ENCODE data around the gene STMP1. TPM values are rescaled to one million over a fixed set of nuclear protein-coding genes. Genes with fewer than 3 reads are reported as not detected.
"Not testable (repeated sequence)": the region's sequence is repeated elsewhere in the genome, so short reads cannot be mapped to it uniquely, and the experiment has no call there.

STMP1 gene
- polyA plus RNA-seq, 3 donors = 68.3 to 99.3 (median 69.4) TPM

DNA sequence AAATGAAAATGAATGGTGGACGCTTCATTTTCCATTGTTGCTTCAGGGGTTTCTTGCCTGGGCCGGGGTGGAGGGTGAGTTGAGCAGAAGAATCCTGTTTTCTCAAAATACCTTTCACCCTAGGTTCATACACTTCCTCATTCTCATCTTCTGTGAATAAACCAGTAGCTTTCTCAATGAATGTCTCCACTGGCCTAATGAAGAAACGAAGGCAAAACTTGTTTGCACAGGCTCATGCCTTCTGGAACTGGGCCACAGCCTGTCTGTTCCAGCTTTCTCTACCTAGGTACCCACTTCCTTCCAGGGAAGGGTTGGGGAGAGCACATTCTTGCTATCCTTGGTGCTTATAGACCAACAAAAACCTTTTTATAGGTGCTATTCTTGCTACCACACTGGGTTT lies 21.3 kb downstream of the STMP1 start:
- no peak for DNase-seq (ENCODE audit: extremely low read depth in 1 of 11, low read depth in 9 of 11, low spot score in 4 of 11)

DNA sequence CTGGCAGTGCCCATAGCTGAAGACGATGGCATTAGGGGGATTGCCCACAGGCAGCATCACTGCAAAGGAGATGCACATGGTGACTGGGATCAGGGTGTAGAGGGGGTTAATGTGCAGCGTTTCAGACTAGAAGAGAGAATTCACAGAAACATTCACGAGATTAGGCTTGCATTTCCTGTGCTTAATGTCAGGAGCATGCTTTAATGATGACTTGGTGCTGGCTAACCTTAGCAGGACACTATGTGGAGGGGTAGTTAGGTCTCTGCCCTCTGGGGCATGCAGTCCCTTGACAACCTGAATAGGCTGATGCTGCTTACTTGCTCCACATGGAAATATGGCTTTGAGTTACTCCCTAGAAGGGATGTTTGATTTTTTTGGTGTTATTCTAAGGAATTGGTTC lies 21.8 kb downstream of the STMP1 start:
- no peak for DNase-seq (ENCODE audit: extremely low read depth in 1 of 11, low read depth in 9 of 11, low spot score in 4 of 11)

DNA sequence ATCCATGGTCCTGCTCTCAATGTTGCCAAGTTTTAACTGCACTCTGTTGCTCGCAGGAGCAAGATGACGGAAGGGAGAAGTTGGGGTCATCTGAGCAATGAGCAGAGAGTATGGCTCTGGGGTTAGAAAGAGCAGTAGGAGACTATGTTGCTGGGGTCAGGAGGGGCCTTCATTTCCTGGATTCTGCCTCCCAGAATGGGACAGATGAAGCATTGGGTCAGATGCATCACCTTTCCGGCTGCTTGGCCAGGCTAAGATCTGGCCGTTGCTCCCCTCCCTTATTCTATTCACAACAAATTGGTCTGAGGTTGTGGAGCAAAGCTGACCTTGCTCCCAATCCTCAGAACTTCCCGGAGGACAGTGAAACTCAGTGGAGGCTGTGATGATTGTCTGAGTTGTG lies 22.4 kb downstream of the STMP1 start:
- no peak for DNase-seq (ENCODE audit: extremely low read depth in 1 of 11, low read depth in 9 of 11, low spot score in 4 of 11)

DNA sequence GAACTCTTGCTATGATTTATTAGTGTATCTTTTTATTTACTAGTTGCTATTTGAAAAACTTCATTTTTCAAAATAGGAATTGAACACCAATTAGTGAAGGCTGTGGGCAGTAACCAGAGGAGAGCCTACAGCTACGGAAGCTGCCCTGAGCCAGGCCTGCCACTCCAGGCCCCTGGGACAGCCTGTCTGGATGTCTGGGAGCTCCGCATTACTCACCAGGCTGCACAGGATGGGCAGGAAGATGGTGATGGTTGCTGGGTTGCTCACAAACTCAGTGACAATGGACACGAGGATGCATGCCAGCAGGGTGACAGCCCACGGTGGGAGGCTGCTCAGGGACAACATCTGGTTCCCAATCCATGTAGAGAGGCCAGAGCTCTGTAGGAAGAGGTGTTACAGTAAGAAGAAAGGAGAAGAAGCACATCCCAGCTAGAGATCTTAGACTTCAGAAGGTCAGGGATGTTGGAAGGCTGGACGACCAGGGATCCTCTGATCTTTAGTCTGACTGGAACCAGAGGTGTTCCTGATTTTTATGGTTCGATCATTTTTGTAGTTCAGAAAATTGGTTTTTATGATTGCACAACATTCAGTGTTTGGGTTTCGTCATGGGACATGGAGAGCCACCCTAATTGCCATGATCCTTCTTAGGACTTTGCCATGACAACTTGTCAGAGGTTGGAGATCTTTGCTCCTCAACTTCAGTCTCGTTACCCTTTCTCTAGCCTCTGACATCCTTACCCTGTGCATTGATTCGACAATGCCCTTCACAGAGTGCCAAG lies 23.2 kb downstream of the STMP1 start:
- no peak for DNase-seq (ENCODE audit: extremely low read depth in 1 of 11, low read depth in 9 of 11, low spot score in 4 of 11)

DNA sequence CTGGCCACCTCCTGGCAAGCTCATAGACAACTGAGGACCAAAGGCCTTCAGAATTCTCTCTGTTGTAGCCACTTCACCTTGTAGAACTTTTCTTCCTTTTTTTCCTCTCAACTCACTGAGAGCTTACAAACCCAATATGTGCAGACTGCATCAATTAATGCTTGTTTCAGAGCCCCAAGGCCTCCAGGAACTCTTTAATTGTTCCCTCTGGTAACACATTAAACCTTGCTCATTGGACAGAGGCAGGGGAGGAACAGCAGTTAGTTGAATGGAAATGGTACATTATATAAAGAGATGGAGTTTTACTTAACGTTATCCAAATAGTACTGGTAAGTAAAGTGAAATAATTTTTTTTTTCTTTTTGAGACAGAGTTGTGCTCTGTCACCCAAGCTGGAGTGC lies 25.2 kb downstream of the STMP1 start:
- DNase-seq (ENCODE audit: extremely low read depth in 1 of 11, low read depth in 9 of 11, low spot score in 4 of 11) = no peak

DNA sequence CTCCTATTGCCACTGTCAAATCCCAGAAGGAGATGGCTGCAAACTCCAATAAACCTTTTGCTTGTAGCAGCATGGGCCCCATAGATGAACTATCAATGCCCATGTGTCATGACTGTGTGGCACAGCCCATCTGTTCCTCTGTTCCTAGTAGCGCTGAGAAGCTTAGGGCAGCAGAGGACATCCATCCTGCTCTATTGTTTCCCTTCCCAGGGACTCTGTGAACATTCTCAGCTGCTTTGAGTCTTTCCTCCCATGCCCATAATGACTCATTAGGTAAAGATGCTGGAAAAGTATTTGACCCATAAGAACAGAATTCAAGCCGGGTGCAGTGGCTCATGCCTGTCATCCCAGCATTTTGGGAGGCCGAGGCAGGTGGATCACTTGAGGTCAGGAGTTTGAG lies 28.3 kb downstream of the STMP1 start:
- DNase-seq (ENCODE audit: extremely low read depth in 1 of 11, low read depth in 9 of 11, low spot score in 4 of 11) = no peak

DNA sequence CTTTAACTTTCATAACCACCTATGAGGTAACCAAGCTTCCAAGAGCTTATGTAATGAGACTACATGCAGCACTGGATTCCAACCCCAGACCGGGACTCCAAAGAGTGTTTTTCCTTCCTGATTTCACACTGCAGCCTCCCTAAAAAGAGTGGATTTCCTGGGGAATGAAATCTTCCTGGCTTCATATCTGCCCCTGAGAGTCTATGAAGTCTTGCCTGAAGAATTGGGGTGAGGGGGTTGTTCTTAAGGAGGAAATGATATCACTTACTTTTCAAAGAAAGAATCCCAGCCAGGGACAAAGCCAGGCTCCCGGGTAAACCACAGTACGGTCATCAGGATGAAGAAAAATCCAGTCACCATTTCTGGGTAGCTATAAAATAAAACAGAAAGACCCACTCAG lies 29.7 kb downstream of the STMP1 start:
- no peak for DNase-seq (ENCODE audit: extremely low read depth in 1 of 11, low read depth in 9 of 11, low spot score in 4 of 11)

DNA sequence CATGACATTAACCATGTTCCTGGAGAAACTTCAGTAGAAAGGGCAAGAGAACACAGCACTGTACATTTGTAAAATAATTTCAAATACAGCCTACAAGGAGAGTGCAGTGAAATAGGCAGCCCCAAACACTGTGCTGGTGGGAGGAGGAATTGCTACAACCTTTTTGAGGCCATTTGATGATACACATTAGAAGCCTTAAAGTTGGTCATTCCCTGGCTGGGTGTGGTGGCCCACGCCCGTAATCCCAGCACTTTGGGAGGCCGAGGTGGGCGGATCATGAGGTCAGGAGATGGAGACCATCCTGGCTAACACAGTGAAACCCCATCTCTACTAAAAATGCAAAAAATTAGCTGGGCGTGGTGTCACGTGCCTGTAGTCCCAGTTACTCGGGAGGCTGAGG lies 30.3 kb downstream of the STMP1 start:
- DNase-seq (ENCODE audit: extremely low read depth in 1 of 11, low read depth in 9 of 11, low spot score in 4 of 11) = not testable (repeated sequence)

DNA sequence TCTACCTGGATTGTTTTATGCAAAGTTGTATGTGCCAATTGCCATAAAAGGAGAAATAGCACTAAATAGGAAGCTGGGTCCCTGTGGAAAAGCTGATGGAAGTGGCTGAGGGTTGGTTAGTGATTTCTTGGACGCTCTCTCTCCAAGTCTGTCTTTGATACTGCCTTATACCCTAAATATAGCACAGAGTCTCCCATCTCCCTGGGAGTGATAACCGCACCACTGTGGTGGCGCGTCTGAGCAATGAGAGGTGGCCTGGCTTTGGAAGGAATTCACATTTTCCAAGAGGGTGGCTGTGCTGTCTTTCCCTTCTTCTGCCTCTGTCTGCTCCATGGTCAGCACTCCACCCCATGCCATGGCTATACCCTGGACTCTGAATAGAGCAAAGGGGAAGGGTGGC lies 31.2 kb downstream of the STMP1 start:
- no peak for DNase-seq (ENCODE audit: extremely low read depth in 1 of 11, low read depth in 9 of 11, low spot score in 4 of 11)

DNA sequence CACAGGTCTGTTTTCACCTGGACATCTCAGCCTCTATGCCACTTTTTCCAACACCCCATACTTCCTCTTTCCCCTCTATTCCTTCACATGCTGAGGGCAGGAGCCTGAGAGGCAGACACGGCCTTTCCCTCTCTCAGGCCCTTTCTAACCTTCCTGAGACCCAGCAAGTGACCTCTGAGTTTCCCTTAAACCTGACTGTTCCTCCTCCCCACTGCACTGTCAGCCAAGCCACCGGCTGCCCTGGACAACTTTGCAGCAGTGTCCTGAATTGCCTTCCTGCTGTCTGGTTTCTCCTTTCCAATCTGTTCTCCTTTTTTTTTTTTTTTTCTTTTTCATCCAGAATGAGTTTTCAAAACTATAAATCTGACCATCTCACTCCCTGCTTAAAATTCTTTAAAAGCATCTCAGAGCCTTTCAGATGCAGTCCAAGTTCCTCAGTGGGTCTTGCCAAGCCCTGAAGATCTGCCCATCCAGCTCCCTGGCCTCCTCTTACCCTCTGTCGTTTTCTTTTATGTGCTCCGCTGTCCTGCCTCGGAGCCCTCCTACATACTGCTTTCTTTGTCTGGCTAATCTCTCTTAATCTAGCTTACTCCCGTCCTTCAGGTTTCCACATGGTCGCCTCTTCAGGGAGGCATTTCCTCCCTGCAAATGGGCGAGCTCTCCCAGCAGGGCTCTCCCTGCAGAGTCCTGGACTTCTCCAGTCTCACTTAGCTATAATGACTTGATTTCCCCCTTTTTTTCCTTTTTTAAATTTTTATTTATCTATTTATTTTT lies 35.1 kb downstream of the STMP1 start:
- DNase-seq (ENCODE audit: extremely low read depth in 1 of 11, low read depth in 9 of 11, low spot score in 4 of 11) = no peak

DNA sequence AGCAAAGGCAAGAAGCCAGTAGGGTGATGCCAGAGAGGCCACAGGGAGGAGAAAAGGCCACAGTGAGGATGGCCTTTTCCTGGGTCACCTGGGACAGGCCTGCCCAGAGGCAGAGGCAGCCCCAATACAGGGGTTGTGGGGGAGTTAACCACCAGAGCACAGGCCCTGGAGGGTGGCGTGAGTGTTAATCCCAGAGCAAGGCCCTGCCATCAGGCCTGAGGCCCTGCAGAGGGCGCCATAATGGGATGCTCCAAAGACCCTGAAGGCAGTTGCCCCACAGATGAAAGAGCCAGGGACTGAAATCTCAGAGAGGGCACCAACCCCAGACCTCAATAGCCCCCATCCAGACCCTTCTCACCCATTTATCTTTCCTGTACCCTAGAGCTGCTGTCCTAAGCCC lies 41.8 kb downstream of the STMP1 start:
- DNase-seq (ENCODE audit: extremely low read depth in 1 of 11, low read depth in 9 of 11, low spot score in 4 of 11) = no peak

DNA sequence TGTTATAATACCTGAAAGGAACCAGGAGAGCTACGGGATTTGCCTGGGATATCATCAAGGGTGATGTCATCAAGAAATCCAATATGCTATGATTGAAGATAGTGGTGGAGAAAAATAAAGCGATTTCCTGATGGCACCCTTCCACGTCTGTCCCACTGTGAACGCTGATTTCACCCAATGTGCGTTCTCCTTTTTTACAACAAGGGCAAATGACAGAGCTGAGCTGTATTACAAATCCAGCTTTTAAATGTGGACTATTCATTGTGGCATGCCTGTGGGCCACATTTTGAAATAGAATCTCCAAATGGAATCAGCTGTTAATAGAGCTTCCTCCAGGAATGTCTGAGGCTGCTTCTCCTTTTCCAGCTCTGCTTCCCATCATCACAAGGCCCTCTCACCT lies 42.4 kb downstream of the STMP1 start:
- no peak for DNase-seq (ENCODE audit: extremely low read depth in 1 of 11, low read depth in 9 of 11, low spot score in 4 of 11)

DNA sequence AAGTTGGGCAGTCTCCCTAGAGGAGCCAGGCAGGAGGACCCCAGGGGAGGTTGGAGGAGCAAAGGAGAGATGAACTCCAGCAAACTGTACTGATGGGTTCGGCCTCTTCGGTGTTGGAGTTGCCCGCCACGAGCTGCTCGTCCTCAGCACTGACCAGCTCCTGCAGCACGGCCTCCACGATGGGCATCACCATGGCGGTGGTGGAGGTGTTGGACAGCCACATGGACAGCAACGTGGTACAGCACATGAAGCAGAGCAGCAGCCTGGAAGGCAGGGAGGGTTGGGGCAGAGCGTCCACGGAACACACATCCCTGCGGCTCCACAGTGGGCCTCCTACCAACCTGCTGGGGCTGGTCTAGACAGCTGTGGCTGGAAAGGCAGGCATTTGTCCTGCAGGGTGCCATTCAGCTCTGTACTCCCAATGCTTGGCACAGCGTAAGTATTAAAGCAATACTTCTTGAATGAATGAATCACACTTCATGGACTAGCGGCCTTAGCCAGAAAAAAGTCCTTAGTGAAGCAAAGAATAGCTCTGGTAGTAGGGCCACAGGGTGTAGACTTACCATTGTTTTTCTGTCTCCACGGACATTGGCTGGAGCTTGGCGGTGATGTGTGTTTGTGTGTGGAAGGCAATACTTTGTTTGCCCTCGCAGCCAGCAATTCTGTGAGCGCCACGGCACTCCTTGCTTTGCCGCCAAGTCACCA lies 43.9 kb downstream of the STMP1 start:
- DNase-seq (ENCODE audit: extremely low read depth in 1 of 11, low read depth in 9 of 11, low spot score in 4 of 11) = no peak

DNA sequence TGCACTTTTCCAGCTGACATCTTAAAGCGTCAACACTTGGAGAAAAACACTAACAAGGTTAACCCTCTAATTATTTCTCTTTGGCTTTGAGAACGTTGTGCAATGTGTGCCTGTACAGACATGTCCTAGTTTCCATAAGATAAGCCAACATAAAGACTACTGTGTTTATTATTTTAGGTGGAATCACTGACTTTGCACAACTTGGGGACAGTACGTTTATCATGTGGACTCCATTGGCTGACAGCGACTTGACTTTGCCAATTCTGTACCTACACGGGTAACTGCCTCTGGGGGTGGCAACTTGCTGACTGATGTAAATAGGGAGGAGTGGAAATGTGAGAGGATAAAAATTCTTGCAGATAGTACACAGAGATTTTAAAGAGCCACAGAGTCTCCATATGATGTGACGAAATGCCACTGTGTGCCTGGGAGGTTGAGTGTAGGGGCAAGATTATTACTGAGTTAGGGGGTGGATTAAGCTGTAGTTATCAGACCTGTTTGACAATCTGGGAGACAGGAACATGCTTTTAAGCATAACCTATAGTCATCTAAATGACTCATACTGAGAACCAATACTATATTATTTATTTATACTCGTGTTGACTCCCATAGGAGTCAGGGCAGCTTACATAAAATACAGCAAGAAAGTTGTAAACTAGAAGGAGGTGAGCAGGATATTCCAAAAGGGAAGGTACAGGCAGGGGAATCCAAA lies 44.7 kb downstream of the STMP1 start:
- no peak for DNase-seq (ENCODE audit: extremely low read depth in 1 of 11, low read depth in 9 of 11, low spot score in 4 of 11)

DNA sequence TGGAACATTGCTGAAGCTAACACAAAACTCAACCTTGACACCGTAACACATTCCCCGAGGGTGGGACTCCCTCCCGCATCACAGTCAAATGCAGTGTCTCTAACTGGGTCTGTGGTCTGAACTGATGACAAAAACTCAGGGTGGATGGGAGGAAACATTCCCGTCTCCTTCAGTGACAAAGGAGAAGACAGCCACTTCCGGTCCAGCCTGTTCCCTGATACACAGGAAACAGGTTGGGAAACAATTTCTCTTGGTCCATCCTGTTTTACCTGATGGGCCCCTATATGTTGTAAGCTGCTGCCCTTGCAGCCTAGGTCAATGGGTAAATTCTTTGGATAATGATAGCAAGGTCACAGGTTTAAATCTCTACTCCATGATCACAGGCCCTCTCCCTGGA lies 45.3 kb downstream of the STMP1 start:
- no peak for DNase-seq (ENCODE audit: extremely low read depth in 1 of 11, low read depth in 9 of 11, low spot score in 4 of 11)

DNA sequence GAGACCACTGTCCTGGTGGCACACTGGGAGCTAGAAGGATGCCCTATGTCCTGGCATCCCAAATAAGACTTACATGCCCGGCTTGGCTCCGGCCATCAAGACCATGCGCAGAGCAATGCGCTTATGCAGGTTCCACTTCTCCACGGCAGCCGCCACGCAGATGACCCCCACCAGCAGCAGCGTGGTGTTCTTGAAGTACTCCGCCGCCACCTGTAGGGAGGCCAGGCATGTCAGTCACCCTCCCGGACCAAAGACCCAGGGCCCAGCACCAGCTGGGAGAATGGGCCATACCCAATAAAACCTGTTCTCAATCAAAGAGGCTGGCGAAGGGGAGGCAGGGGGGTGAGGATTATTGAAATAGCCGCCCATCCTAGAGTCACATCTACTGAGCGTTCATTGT lies 45.7 kb downstream of the STMP1 start:
- no peak for DNase-seq (ENCODE audit: extremely low read depth in 1 of 11, low read depth in 9 of 11, low spot score in 4 of 11)

DNA sequence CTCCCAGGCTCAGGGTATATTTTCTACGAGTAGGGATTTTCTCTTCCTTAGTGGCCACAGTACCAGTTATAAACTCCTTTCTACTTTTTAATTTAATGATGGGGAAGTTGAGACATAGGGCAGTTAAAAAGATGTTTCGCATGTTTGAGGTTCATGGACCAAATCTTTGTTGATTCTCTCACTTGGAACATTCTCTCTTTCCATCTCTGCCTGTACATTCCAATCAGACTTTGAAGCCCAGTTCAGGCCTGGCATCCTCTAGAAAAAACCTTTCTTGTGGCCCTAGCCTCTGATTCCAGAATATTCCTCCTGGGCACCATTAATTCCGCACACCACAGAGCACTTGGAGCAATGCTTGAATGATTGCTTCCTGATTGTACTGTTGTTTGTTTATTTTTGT lies 47.2 kb downstream of the STMP1 start:
- DNase-seq (ENCODE audit: extremely low read depth in 1 of 11, low read depth in 9 of 11, low spot score in 4 of 11) = no peak

DNA sequence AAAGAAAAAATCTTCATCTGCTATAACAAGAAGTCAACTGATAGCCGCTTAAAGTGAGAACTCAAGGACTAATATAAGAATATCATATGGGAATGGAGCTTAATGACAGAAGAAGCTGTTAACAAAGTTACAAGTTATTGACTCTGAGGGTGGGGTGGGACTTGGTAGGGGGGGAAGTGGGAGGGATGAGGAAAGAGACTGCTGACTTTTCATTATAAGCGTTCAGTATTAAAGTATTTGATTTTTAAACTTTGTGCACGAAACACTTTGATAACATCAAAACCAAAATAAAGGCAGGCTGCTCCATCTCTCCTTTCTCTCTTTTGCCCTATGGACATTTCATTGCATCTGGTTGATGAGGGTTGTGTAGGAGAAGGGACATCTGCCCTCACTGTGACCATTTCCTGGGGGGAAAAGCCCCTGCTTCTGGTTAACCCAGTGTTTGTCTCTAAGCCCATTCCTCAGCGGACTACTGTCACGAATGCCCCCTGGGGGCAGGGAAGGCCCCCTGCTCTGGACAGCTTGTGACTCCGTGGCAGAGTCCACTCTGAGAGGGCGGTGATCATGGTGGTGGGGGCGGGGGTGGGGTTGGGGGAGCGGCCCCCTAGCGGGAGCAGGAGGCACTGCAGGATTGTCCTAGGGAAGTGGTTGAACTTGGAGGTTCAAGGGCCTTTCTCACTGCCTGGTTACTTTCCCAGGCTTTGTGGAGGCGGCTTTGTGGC lies 48.3 kb downstream of the STMP1 start:
- peak in 1 of 11 donors; percentile 9 for DNase-seq (ENCODE audit: extremely low read depth in 1 of 11, low read depth in 9 of 11, low spot score in 4 of 11)

DNA sequence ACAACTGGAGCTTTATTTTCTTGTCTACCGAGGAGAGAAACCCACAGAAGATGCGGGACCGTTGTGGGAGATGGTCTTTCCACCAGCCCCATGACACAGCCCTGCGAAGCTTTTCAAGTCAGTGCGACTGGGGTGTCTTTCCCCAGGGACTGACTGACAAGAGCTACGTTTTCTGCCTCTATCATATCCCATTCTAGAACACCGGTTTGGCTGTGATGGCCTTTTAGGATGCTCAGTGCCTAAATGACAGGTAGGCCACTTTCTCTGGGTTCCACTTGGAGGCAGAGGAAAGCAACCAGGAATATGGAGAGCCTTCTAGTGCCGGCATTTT lies 48.8 kb downstream of the STMP1 start:
- no peak for DNase-seq (ENCODE audit: extremely low read depth in 1 of 11, low read depth in 9 of 11, low spot score in 4 of 11)
